HFF-Myc (cell line): ENCODE measurements around the gene BCAS3.

Experiments
- DNase-seq: peaks from one replicate; pipeline ENCODE4 v3.0.0-alpha.2; 2011; ENCODE audit warnings: low read depth; ENCODE audit errors: extremely low read depth
- H3K4me3 ChIP-seq: replicated peaks from 2 replicates; pipeline ENCODE4 v1.5.1; 2011; ENCODE audit warnings: low read depth, mild to moderate bottlenecking, control low read depth, low read length
- TF ChIP-seq, protein P1 (sequence below): IDR thresholded peaks from 2 replicates; pipeline ENCODE4 v1.5.1; 2012; ENCODE audit warnings: mild to moderate bottlenecking, low read depth, low read length, control low read depth; ENCODE audit errors: missing control alignments

BCAS3 gene

DNA sequence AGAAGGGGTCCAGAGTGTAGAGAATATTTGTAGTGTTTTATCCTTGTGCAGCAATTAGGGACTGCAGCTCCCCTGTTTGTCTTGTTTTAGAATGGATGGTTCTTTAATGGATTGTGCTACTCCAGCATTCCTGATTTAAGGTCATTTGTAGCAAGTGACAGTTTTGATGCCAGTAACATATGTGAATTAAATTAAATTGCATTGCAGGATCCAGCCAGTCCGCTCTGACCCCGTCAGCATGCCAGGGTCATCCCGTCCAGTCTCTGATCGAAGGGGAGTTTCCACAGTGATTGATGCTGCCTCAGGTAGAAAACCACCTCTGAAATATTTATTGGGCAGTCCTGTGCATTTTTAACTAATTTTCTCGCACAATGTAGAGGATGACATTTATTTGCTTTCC lies 406.6 kb downstream of the BCAS3 start:
- H3K4me3 ChIP-seq: no peak overlapping the region
- TF ChIP-seq, protein P1, sequence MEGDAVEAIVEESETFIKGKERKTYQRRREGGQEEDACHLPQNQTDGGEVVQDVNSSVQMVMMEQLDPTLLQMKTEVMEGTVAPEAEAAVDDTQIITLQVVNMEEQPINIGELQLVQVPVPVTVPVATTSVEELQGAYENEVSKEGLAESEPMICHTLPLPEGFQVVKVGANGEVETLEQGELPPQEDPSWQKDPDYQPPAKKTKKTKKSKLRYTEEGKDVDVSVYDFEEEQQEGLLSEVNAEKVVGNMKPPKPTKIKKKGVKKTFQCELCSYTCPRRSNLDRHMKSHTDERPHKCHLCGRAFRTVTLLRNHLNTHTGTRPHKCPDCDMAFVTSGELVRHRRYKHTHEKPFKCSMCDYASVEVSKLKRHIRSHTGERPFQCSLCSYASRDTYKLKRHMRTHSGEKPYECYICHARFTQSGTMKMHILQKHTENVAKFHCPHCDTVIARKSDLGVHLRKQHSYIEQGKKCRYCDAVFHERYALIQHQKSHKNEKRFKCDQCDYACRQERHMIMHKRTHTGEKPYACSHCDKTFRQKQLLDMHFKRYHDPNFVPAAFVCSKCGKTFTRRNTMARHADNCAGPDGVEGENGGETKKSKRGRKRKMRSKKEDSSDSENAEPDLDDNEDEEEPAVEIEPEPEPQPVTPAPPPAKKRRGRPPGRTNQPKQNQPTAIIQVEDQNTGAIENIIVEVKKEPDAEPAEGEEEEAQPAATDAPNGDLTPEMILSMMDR: no peak
- no peak for DNase-seq

DNA sequence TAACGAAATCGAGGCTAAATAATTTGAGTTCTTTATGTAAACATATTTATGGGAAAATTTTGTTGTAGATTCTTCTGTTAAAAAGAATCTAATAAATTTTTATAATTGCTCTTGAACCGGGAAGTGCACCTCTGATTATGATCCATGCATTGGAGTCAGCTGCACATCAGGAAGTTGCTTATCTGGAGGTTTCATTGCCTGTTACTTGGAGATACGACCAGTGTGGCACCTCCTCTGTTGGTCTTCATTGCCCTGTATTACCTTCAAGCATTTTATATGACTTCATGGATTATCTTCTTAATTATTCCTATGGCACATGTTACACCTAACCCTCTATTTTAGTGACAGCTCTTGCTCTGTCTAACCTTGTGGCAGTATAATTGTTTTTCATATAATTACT lies 409.4 kb downstream of the BCAS3 start:
- DNase-seq: no peak
- H3K4me3 ChIP-seq: no peak overlapping the region
- TF ChIP-seq, protein P1: no peak

DNA sequence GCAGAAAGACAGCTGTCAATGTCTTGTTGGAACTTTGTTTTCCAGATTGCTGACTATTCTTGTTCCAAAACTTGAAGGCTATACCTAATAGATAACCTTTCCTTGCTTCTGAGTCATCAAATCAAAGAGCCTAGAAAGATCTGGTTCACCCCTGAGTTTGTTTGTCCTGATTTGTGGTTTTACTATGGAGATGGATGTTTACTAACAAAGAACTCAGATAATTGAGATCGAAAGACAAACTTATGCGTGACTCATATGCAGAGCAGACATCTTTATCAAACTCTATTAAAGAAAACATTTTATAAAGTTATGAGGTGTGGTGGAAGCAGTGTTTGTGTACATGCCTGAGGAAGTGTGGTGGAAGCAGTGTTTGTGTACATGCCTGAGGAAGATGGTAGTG lies 410.9 kb downstream of the BCAS3 start:
- DNase-seq: no peak
- no peak overlapping the region for H3K4me3 ChIP-seq
- TF ChIP-seq, protein P1: no peak

DNA sequence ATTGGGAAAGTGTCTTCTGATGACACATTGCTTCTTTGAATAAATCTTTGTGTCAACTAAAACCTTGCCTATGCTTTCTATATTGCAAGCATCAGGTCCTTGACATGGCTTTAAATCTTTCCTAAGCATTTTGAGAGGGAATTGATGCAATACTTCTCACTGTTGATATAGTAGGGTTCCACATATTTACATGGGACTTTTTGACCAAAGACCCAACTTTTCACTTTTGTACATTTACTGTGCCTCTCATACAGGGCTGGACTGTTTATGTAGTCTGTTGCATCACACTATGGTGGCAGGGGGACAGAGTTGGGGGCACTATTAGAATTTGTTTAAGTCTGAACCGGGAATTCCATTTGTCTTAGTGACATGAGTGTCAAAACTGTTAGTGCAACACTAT lies 413.4 kb downstream of the BCAS3 start:
- no peak overlapping the region for H3K4me3 ChIP-seq
- DNase-seq: no peak
- TF ChIP-seq, protein P1: no peak

DNA sequence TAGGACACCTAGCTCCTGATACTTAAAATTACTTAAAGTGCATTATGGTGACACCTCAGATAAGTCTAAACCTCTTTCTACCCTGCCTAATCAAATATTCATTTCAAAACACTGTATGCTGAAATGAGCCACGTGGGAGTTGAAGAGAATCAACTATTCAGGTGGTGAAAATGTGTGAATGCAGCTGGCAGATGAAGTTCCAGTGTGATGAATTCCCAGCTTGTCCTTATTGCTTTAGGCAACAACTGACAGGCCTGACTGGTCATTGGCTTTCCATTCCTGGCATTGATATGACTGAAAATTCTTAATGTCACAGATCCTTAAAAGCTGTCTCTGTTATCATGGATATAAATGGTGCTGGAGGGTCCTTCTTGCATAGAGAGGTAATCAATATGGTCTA lies 420.1 kb downstream of the BCAS3 start:
- TF ChIP-seq, protein P1: no peak
- DNase-seq: no peak
- no peak overlapping the region for H3K4me3 ChIP-seq

DNA sequence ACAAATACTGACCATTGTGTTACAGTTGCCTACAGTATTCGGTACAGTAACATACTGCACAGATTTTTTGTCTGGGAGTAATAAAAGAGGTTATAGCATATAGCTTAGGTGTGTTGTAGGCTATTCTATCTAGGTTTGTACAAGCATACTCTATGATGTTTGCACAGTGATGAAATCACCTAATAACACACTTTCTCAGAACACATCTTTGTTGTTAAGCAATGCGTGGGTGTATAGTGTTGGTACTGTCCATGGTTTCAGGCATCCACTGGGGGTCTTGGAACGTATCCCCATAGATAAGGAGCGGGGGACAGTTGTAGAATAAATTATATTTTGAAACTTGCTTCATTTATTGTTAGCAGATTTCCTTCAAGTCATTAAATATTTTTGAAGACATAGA lies 428.7 kb downstream of the BCAS3 start:
- DNase-seq: no peak
- TF ChIP-seq, protein P1: no peak

DNA sequence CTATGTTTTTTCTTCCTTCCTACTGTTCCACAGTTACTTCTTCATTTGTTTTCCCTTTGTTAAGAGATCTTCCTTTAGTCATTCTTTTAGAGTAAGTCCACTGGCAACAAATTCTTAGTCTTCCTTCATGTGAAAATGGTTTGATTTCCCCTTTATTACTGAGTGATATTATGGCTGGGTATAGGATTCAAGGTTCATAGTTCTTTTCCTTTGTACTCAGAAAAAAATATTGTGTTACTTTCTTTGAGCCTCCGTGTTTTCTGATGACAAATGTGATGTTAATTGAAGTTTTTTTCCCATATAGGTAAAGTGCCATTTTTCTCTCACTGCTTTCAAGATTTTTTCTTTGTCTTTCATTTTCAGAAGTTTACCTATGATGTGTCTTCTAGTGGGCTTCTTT lies 438.9 kb downstream of the BCAS3 start:
- no peak for DNase-seq
- H3K4me3 ChIP-seq: no peak overlapping the region
- TF ChIP-seq, protein P1: no peak

More for the DNA sequence above, 428.7 kb downstream of the BCAS3 start:
- H3K4me3 ChIP-seq: no peak overlapping the region
